ENCODE results near the gene ZC3H12A.
"Not testable (repeated sequence)": the region's sequence is repeated elsewhere in the genome, so short reads cannot be mapped to it uniquely, and the experiment has no call there.

DNA sequence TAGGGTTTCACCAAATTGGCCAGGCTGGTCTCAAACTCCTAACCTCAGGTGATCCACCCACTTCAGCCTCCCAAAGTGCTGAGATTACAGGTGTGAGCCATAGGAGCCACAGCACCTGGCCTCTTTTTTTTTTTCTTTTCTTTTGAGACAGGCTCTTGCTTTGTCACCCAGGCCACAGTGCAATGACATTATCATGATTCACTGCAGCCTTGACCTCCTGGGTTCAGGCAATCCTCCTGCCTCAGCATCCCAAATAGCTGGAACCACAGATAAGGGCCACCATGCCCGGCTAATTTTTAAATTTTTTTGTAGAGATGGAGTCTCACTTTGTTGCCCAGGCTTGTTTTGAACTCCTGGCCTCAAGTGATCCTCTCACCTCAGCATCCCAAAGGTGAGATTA is 55.5 kb downstream of the ZC3H12A start:
- TF ChIP-seq, protein P1, sequence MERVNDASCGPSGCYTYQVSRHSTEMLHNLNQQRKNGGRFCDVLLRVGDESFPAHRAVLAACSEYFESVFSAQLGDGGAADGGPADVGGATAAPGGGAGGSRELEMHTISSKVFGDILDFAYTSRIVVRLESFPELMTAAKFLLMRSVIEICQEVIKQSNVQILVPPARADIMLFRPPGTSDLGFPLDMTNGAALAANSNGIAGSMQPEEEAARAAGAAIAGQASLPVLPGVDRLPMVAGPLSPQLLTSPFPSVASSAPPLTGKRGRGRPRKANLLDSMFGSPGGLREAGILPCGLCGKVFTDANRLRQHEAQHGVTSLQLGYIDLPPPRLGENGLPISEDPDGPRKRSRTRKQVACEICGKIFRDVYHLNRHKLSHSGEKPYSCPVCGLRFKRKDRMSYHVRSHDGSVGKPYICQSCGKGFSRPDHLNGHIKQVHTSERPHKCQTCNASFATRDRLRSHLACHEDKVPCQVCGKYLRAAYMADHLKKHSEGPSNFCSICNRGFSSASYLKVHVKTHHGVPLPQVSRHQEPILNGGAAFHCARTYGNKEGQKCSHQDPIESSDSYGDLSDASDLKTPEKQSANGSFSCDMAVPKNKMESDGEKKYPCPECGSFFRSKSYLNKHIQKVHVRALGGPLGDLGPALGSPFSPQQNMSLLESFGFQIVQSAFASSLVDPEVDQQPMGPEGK (CRISPR knock-in tag; IDR thresholded peaks at IDR 0.05; ENCODE audit: borderline replicate concordance): not testable (repeated sequence)
- TF ChIP-seq ZFP3 (CRISPR knock-in tag; IDR thresholded peaks at IDR 0.05); TOX (CRISPR knock-in tag; IDR thresholded peaks at IDR 0.05; ENCODE audit: borderline replicate concordance); BACH2 (CRISPR knock-in tag; IDR thresholded peaks at IDR 0.05; ENCODE audit: borderline replicate concordance); ZNF70 (CRISPR knock-in tag; IDR thresholded peaks at IDR 0.05); ARNTL (CRISPR knock-in tag; IDR thresholded peaks at IDR 0.05; ENCODE audit: borderline replicate concordance, low read depth); ZC3H10 (CRISPR knock-in tag; IDR thresholded peaks at IDR 0.05); GLIS3 (CRISPR knock-in tag; IDR thresholded peaks at IDR 0.05); ZFP30 (CRISPR knock-in tag; IDR thresholded peaks at IDR 0.05): not testable (repeated sequence)
- TF ChIP-seq, protein P2, sequence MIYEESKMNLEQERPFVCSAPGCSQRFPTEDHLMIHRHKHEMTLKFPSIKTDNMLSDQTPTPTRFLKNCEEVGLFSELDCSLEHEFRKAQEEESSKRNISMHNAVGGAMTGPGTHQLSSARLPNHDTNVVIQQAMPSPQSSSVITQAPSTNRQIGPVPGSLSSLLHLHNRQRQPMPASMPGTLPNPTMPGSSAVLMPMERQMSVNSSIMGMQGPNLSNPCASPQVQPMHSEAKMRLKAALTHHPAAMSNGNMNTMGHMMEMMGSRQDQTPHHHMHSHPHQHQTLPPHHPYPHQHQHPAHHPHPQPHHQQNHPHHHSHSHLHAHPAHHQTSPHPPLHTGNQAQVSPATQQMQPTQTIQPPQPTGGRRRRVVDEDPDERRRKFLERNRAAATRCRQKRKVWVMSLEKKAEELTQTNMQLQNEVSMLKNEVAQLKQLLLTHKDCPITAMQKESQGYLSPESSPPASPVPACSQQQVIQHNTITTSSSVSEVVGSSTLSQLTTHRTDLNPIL (CRISPR knock-in tag; IDR thresholded peaks at IDR 0.05; ENCODE audit: low read depth): not testable (repeated sequence)
- TF ChIP-seq, protein P3, sequence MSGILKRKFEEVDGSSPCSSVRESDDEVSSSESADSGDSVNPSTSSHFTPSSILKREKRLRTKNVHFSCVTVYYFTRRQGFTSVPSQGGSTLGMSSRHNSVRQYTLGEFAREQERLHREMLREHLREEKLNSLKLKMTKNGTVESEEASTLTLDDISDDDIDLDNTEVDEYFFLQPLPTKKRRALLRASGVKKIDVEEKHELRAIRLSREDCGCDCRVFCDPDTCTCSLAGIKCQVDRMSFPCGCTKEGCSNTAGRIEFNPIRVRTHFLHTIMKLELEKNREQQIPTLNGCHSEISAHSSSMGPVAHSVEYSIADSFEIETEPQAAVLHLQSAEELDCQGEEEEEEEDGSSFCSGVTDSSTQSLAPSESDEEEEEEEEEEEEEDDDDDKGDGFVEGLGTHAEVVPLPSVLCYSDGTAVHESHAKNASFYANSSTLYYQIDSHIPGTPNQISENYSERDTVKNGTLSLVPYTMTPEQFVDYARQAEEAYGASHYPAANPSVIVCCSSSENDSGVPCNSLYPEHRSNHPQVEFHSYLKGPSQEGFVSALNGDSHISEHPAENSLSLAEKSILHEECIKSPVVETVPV (CRISPR knock-in tag; IDR thresholded peaks at IDR 0.05): not testable (repeated sequence)
- TF ChIP-seq, protein P4, sequence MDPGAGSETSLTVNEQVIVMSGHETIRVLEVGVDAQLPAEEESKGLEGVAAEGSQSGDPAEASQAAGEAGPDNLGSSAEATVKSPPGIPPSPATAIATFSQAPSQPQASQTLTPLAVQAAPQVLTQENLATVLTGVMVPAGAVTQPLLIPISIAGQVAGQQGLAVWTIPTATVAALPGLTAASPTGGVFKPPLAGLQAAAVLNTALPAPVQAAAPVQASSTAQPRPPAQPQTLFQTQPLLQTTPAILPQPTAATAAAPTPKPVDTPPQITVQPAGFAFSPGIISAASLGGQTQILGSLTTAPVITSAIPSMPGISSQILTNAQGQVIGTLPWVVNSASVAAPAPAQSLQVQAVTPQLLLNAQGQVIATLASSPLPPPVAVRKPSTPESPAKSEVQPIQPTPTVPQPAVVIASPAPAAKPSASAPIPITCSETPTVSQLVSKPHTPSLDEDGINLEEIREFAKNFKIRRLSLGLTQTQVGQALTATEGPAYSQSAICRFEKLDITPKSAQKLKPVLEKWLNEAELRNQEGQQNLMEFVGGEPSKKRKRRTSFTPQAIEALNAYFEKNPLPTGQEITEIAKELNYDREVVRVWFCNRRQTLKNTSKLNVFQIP (CRISPR knock-in tag; IDR thresholded peaks at IDR 0.05; ENCODE audit: borderline replicate concordance, low read depth): not testable (repeated sequence)
